DOHH2 (cell line): ENCODE measurements around the gene CDC37.

Experiments
- CTCF ChIP-seq: fragments of 200-600 bp; sonication (generic); IDR thresholded peaks from one replicate; pipeline ENCODE4 v1.5.1; 2014; ENCODE audit warnings: antibody characterized with exemption, mild to moderate bottlenecking, low read depth, low read length; ENCODE audit not compliant: poor library complexity, severe bottlenecking
- EZH2phosphoT487 ChIP-seq: fragments of 200-600 bp; sonication (generic); IDR thresholded peaks from 2 replicates; pipeline ENCODE4 v1.6.1; 2017; ENCODE audit warnings: borderline replicate concordance, mild to moderate bottlenecking, antibody characterized with exemption, low read length, moderate library complexity, mixed read lengths

- TF ChIP-seq CTCF (peak; percentile 46), EZH2phosphoT487 (no peak)
Measured at GRCh38 chr19:10421240-10422045, 18.1 kb upstream of the CDC37 start.
